HL-60/S4 (cell line): ENCODE measurements around the gene LDLRAD3.

ENCODE experiments used
- in situ Hi-C: fragments of 300-500 bp; cut with MboI; formaldehyde crosslinking; loops from 2 replicates; pipeline ENCODE4 v1.14.3; 2022; ENCODE audit warnings: low sequenced_read_pairs

Gene LDLRAD3

DNA sequence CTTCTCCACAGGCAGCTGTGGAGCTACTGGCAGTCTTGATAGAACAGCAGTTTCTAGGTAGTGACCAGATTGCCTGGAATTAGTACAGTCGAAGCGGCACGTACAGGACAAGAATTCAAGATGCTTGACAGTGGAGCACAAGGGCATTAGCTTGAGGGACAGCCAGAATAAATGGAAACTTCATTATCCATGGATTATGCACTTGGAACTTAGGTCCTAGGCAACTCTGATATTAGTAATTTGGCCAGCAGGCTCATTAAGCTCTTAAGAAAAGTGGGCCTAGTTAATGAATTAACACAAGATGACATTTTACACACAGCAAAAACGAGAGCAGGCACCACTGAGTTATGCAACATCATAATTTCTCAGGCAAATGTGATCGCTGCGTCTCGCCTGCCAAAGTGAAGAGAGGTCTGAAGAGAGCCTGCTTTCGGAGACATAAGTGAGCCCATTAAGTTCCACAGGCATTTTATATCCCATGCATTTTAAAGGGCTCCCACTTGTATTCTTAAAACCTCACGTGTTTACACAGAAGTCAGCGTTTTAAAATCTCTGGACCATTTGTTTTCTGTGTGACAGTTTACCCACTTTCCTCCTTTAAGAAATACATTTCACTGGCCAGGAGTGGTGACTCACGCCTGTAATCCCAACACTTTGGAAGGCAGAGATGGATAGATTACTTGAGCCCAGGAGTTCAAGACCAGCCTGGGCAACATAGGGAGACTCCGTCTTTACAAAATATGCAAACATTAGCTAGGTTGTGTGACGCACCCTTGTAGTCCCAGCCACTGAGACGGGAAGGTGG, 279.2 kb downstream of the LDLRAD3 start:
- in situ Hi-C loops, result no loop called here

DNA sequence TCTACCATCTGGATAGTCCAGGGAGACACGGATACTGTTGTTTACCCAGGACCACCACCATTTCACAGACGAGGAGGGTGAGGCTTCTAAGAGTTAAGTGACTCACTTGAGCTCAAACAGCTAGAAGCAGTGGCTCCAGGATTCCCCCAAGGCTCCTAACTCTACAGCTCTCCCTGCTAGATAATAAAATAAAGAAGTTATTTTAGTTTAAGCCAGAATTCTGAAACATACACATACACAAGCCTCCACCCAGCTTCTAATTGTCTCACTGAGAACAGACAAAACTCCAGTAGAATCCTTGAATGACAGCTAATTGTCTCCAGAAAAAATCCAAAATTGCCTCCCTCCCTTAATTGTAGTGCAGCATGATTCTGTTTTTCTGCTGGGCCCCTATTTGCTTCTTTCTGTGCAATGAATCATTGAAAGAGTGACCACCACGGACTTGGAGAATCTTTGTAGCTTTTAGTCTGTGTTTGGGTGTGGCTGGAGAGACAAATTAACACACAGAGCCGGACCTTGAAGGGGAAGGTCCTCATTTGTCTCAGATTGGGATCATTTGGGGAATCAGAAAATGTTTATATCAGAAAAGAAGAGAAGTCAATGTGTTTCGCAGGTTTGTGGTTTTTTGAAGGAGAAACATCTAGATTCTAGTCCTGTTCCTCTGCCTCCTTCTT, 280.5 kb downstream of the LDLRAD3 start:
- in situ Hi-C loops, result no loop called here

DNA sequence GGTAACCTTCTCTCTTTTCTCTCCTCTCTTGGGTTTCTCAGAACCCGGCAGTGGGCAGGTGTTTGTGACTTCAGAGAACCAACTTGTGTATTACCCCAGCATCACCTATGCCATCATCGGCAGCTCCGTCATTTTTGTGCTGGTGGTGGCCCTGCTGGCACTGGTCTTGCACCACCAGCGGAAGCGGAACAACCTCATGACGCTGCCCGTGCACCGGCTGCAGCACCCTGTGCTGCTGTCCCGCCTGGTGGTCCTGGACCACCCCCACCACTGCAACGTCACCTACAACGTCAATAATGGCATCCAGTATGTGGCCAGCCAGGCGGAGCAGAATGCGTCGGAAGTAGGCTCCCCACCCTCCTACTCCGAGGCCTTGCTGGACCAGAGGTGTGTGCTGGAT, 283.2 kb downstream of the LDLRAD3 start:
- in situ Hi-C loops, result no loop called here

DNA sequence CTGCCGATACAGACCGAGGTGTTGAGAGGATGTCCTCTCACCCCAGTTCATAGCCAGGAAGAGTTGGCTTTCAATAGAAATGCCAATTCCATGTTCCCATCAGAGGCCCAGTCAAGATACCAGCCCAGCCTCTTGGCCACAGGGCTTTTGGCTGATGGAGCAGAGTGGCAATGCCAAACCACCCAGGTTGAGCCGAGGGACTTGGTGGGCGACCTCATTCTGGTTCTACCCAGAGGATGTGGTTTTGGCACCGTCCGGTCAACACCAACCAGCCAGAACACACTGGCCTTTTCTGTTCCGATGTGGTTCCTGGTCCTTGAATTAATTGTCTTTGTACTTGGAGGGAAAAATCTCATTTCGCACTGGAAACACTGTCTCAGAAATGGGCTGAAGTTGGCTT, 284.8 kb downstream of the LDLRAD3 start:
- in situ Hi-C loops, result no loop called here

GRCh38 chr11:36229091-36229705, 285.3 kb downstream of the LDLRAD3 start:
- in situ Hi-C loops, result no loop called here

DNA sequence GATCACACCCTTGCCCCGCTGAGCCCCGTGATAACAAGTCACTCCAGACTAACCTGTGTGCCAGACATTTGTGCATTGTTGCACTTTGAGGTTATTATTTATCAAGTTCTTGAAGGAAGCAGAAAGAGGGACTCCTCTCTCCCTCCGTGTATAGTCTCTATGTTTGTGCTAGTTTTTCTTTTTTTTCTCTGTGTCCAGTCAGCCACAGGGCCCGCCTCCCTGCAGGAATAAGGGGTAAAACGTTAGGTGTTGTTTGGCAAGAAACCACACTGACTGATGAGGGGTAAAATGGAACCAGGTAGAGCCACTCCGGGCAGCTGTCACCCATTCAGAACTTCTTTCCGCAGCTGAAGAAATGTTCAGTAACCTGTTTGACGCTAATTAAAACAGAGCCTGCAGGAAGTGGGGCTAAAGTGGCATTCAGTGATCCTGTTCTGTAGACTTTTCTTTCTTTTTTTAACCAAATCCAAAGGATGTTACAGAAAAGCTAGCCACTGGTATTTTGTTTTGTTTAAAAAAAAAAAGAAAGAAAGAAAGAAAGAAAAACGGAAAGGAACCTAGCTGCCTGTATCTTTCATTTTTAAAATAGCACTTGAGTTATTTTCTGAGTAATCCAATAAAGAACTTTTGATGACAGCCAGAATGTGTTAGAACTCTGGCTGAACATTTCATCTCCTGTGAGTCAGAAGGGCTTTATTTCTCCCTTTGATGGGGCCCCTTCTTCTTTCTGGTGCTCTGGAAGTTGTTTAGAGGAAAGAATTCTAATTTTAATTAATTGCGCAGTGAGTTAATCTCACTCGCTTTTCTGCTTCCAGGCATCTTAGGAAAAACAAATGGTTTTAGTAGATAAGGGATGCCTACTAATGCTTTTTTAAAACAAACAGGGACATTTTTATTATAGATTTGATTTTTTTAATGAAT, 287.2 kb downstream of the LDLRAD3 start:
- in situ Hi-C loops, result no loop called here

GRCh38 chr11:36233204-36233603, 289.3 kb downstream of the LDLRAD3 start:
- in situ Hi-C loops, result no loop called here

DNA sequence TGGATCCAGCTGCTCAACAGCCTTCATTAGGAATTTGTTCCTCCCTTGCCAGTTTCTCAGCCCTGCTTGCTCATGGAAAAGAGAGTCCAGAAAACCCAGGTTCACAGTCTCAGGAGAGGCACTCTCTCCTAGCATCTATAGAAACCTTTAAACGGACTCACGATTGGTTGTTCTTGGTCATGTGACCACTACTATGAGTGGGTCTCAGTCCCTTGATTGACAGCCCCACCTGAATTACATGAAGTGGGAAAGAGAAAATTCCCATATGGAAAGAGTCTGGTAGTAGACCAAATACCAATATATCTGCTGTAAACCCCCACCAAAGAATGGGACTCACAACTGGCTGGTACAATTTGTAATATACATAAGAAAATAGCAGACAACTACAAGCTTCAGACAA, 291.0 kb downstream of the LDLRAD3 start:
- in situ Hi-C loops, result no loop called here

DNA sequence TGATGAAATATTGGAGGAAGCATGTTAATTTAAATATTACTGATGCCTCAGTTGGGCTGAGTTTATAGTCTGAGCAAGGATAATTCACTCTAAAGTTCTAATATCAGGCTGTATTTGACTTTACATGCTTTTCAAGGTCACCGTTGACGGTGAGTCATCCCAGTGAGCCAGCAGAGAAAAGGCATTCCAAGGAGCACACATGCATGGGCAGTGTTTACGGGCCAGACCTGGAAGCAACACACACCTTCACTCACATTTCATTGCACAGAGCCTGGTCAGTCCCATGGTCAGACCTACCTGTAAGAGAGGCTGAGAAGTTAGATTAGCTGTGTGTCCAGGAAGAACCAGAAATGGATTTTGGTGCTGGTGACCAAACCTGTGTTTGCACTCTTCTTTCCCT, 291.9 kb downstream of the LDLRAD3 start:
- in situ Hi-C loops, result no loop called here

GRCh38 chr11:36237391-36237790, 293.5 kb downstream of the LDLRAD3 start:
- in situ Hi-C loops, result no loop called here

GRCh38 chr11:36238036-36238631, 294.3 kb downstream of the LDLRAD3 start:
- in situ Hi-C loops, result no loop called here

- in situ Hi-C loops, result no loop called here
These were observed 295.0 kb downstream of the LDLRAD3 start for GRCh38 chr11:36238881-36239280.

GRCh38 chr11:36239636-36240035, 295.8 kb downstream of the LDLRAD3 start:
- in situ Hi-C loops, result no loop called here

DNA sequence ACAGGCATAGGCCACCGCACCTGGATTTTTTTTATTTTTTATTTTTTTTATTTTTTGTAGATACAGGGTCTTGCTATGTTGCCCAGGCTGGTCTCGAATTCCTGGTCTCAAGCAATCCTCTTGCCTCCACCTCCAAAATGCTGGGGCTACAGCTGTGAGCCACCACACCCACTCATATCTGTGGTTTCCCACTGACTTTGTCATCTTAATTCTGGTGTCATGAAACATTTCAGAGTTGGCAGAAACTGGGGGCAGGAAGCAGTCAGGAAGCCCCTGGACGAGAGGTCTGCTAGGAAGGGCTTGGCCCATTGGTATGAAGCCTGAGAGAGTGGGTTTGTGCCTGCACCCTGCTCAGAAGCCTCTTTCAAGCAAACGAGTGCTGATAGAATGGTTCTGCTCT, 296.3 kb downstream of the LDLRAD3 start:
- in situ Hi-C loops, result no loop called here

- in situ Hi-C loops, result no loop called here
These were observed 296.9 kb downstream of the LDLRAD3 start for GRCh38 chr11:36240801-36241200.

GRCh38 chr11:36241497-36241896, 297.6 kb downstream of the LDLRAD3 start:
- in situ Hi-C loops, result no loop called here

DNA sequence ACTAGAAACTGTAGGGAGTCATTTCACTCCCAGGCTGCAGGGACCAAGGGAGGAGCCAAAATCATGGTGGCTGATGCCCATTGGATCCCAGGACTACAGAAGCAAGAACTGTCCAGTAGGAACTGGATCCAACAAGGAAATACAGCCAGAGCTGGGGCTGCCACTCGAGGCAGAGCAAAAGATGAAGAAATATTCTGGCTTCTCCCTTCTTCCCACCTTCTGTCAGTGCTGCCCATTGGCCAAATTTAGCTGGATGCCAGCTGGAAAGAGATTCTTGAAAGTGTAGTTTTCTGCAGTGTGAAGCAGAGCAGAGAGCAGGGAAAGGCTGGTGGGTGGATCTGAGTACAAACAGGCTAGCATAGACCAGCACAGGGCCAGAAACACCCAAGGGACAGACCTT, 299.8 kb downstream of the LDLRAD3 start:
- in situ Hi-C loops, result no loop called here

GRCh38 chr11:36247493-36247892, 303.6 kb downstream of the LDLRAD3 start:
- in situ Hi-C loops, result no loop called here

GRCh38 chr11:36248436-36248835, 304.6 kb downstream of the LDLRAD3 start:
- in situ Hi-C loops, result no loop called here

GRCh38 chr11:36249246-36249645, 305.4 kb downstream of the LDLRAD3 start:
- in situ Hi-C loops, result no loop called here

DNA sequence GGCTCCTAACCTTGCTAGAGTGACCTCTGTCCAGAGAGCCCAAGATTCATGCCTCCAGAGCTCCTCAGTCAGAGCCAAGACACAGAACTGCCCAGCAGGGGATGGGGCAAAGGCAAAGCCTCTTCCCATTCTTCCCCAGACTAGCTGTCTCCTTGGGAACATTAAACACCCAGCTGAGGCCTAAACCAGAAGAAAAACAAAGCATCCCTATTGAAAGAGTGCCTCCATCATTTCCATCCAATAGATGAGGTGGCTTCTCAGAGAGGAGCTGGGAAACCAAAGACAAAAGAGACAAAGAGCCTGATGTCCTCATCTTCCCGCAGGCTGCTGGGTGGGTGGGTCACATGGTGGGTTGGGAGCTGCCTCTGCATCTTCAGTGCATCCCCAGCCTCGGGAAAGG, 308.0 kb downstream of the LDLRAD3 start:
- in situ Hi-C loops, result loop anchor here (25.0 kb wide), 1 partner anchor 765 kb away; no protein-coding TSS in a partner anchor
